Activated CD4-positive, alpha-beta T cell treated with anti-CD3 and anti-CD28 coated beads for 4 hours (primary cell): ENCODE data around the gene WFS1.

Experiments used
- DNase-seq, 2 donors: peaks; one replicate each; pipeline ENCODE4 v3.0.0-alpha.2; 2020

The WFS1 gene

GRCh38 chr4:6262847-6263487, 6.7 kb upstream of the WFS1 start:
- DNase-seq: no peak

- DNase-seq: no peak
Measured at GRCh38 chr4:6263526-6264224, 6.0 kb upstream of the WFS1 start.

- no peak for DNase-seq
Measured at GRCh38 chr4:6264225-6264540, 5.5 kb upstream of the WFS1 start.

- no peak for DNase-seq
Measured at GRCh38 chr4:6265546-6265945, 4.1 kb upstream of the WFS1 start.

- no peak for DNase-seq
Measured at GRCh38 chr4:6267573-6267972, 2.1 kb upstream of the WFS1 start.

- DNase-seq: no peak
Measured at GRCh38 chr4:6268650-6269615, 717 bp upstream of the WFS1 start.

- no peak for DNase-seq
Measured at GRCh38 chr4:6270636-6271121, 1.0 kb downstream of the WFS1 start.

- no peak for DNase-seq
Measured at GRCh38 chr4:6271206-6271605, 1.6 kb downstream of the WFS1 start.

GRCh38 chr4:6271701-6272465, 2.2 kb downstream of the WFS1 start:
- DNase-seq: no peak

- DNase-seq: no peak
Measured at GRCh38 chr4:6272863-6273660, 3.4 kb downstream of the WFS1 start.

- no peak for DNase-seq
Measured at GRCh38 chr4:6273661-6273990, 4.0 kb downstream of the WFS1 start.

GRCh38 chr4:6275351-6275750, 5.7 kb downstream of the WFS1 start:
- DNase-seq: no peak

GRCh38 chr4:6275898-6276806, 6.5 kb downstream of the WFS1 start:
- no peak for DNase-seq

- no peak for DNase-seq
Measured at GRCh38 chr4:6277139-6277802, 7.6 kb downstream of the WFS1 start.

- DNase-seq: no peak
Measured at GRCh38 chr4:6277935-6278800, 8.5 kb downstream of the WFS1 start.

GRCh38 chr4:6278801-6279197, 9.1 kb downstream of the WFS1 start:
- no peak for DNase-seq

GRCh38 chr4:6279582-6280289, 10.1 kb downstream of the WFS1 start:
- DNase-seq: no peak

- DNase-seq: no peak
Measured at GRCh38 chr4:6280365-6280996, 10.8 kb downstream of the WFS1 start.
